Measurements from ENCODE around the gene ITPR3. TPM values are rescaled to one million over a fixed set of nuclear protein-coding genes. Genes with fewer than 3 reads are reported as not detected.

ITPR3 gene
- total RNA-seq, 1 donor from 2014 or later = 88.6 TPM

- intact Hi-C loops (cut with DNase I) = no loop called here
- ATAC-seq = no peak
- DNase-seq (ENCODE audit: low spot score) = no peak
Measured at GRCh38 chr6:33609019-33609418, 12.1 kb upstream of the ITPR3 start.

GRCh38 chr6:33609528-33609927, 11.6 kb upstream of the ITPR3 start:
- DNase-seq (ENCODE audit: low spot score) = no peak
- ATAC-seq = peak; percentile 22
- intact Hi-C loops (cut with DNase I) = no loop called here

- DNase-seq (ENCODE audit: low spot score) = no peak
- intact Hi-C loops (cut with DNase I) = no loop called here
- peak; percentile 10 for ATAC-seq
Measured at GRCh38 chr6:33610067-33610466, 11.1 kb upstream of the ITPR3 start.

GRCh38 chr6:33610779-33611732, 10.1 kb upstream of the ITPR3 start:
- DNase-seq (ENCODE audit: low spot score) (peak; percentile 84), ATAC-seq (peak; percentile 90)
- intact Hi-C loops (cut with DNase I) = no loop called here

GRCh38 chr6:33613146-33613794, 7.9 kb upstream of the ITPR3 start:
- ATAC-seq (peak; percentile 12), DNase-seq (ENCODE audit: low spot score) (no peak)
- intact Hi-C loops (cut with DNase I) = no loop called here

GRCh38 chr6:33613795-33614168, 7.3 kb upstream of the ITPR3 start:
- DNase-seq (ENCODE audit: low spot score) = peak; percentile 80
- intact Hi-C loops (cut with DNase I) = no loop called here
- ATAC-seq = peak; percentile 38

- ATAC-seq = no peak
Measured at GRCh38 chr6:33616113-33616512, 5.0 kb upstream of the ITPR3 start.

GRCh38 chr6:33616913-33617312, 4.2 kb upstream of the ITPR3 start:
- intact Hi-C loops (cut with DNase I) = no loop called here
- ATAC-seq (no peak), DNase-seq (ENCODE audit: low spot score) (no peak)

More at GRCh38 chr6:33616113-33616512, 5.0 kb upstream of the ITPR3 start:
- intact Hi-C loops (cut with DNase I) = no loop called here
- no peak for DNase-seq (ENCODE audit: low spot score)

- ATAC-seq (no peak), DNase-seq (ENCODE audit: low spot score) (no peak)
- intact Hi-C loops (cut with DNase I) = no loop called here
Measured at GRCh38 chr6:33619166-33619840, 1.8 kb upstream of the ITPR3 start.

- ATAC-seq (peak; percentile 43), DNase-seq (ENCODE audit: low spot score) (no peak)
- intact Hi-C loops (cut with DNase I) = no loop called here
Measured at GRCh38 chr6:33620158-33620855, 815 bp upstream of the ITPR3 start.

GRCh38 chr6:33621711-33622388, 728 bp downstream of the ITPR3 start:
- no peak for DNase-seq (ENCODE audit: low spot score)
- peak; percentile 71 for ATAC-seq
- intact Hi-C loops (cut with DNase I) = no loop called here

- DNase-seq (ENCODE audit: low spot score) (no peak), ATAC-seq (peak; percentile 44)
- intact Hi-C loops (cut with DNase I) = no loop called here
Measured at GRCh38 chr6:33622456-33623431, 1.6 kb downstream of the ITPR3 start.

GRCh38 chr6:33623895-33624381, 2.8 kb downstream of the ITPR3 start:
- no peak for ATAC-seq
- DNase-seq (ENCODE audit: low spot score) = no peak
- intact Hi-C loops (cut with DNase I) = no loop called here

GRCh38 chr6:33624856-33625255, 3.7 kb downstream of the ITPR3 start:
- DNase-seq (ENCODE audit: low spot score) = no peak
- no peak for ATAC-seq
- intact Hi-C loops (cut with DNase I) = no loop called here

- no peak for DNase-seq (ENCODE audit: low spot score)
- ATAC-seq = peak; percentile 29
- intact Hi-C loops (cut with DNase I) = no loop called here
Measured at GRCh38 chr6:33627876-33628275, 6.8 kb downstream of the ITPR3 start.

- intact Hi-C loops (cut with DNase I) = no loop called here
- DNase-seq (ENCODE audit: low spot score) = no peak
- ATAC-seq = peak; percentile 33
Measured at GRCh38 chr6:33628401-33628964, 7.4 kb downstream of the ITPR3 start.

- ATAC-seq = no peak
- intact Hi-C loops (cut with DNase I) = no loop called here
- DNase-seq (ENCODE audit: low spot score) = no peak
Measured at GRCh38 chr6:33630014-33630413, 8.9 kb downstream of the ITPR3 start.

Data from sciatic nerve (tissue), 2 donors.